Chondrocyte (in vitro differentiated cells): Measurements from ENCODE around the gene KCNJ2. TPM values are rescaled to one million over a fixed set of nuclear protein-coding genes. Genes with fewer than 3 reads are reported as not detected.

Experiments
- DNase-seq: peaks from one replicate; pipeline ENCODE4 v3.0.0; 2021; ENCODE audit warnings: mixed read lengths, low spot score
- H3K27ac Mint-ChIP-seq: one replicate; pipeline ENCODE4 v1.8.0; 2021; ENCODE audit warnings: mild to moderate bottlenecking, moderate library complexity, mixed read lengths; ENCODE audit not compliant: unreplicated experiment
- H3K27me3 Mint-ChIP-seq: 2 replicates; pipeline ENCODE4 v1.8.0; 2021; ENCODE audit warnings: low read depth, mixed read lengths
- H3K36me3 Mint-ChIP-seq: 2 replicates; pipeline ENCODE4 v1.8.0; 2021; ENCODE audit warnings: low read depth, mixed read lengths
- H3K4me1 Mint-ChIP-seq: 2 replicates; pipeline ENCODE4 v1.8.0; 2021; ENCODE audit warnings: low read depth, mild to moderate bottlenecking, mixed read lengths
- H3K4me3 Mint-ChIP-seq: one replicate; pipeline ENCODE4 v1.8.0; 2021; ENCODE audit warnings: mild to moderate bottlenecking, moderate library complexity, mixed read lengths; ENCODE audit not compliant: unreplicated experiment
- H3K9me3 Mint-ChIP-seq: 2 replicates; pipeline ENCODE4 v1.8.0; 2021; ENCODE audit warnings: low read depth, mixed read lengths
- CTCF ChIP-seq: fragments of 200-600 bp; sonication (generic); IDR thresholded peaks from 2 replicates; pipeline ENCODE4 v1.5.0; 2021; ENCODE audit warnings: antibody characterized with exemption, mild to moderate bottlenecking, moderate library complexity
- total RNA-seq: library from RNA; stranded (reverse); gene quantifications from 3 replicates; pipeline ENCODE4 v1.2.1, GENCODE V29; 2021

Gene KCNJ2
- total RNA-seq, 1 donor from 2014 or later = 0.07 TPM

DNA sequence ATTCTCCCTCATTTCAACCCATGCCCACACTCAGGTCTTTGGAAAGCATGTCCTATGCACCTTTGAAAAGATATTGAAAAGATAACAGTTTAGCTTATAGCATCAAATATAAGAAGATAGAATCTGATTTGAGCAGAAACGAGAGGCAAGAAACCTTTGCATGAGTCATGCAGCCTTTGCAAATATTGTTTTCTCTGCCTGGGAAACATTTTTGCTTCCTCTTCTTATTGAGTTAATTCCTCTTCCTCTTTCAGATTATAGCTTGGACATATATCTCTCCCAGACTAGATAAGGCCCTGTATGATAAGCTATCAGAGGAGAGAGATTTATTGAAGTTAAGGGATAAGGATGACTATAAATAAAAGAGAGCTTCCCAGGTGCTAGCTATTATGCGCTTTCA, 46.1 kb upstream of the KCNJ2 start:
- no peak for TF ChIP-seq CTCF
- Mint-ChIP-seq H3K27me3 (no peaks in the 10 kb centered on the region), H3K4me1 (no peaks in the 10 kb centered on the region), H3K36me3 (no peaks in the 10 kb centered on the region), H3K4me3 (no peak overlapping the region), H3K9me3 (peaks cover 2% of the 10 kb centered on the region), H3K27ac (no peak overlapping the region)
- no peak for DNase-seq

DNA sequence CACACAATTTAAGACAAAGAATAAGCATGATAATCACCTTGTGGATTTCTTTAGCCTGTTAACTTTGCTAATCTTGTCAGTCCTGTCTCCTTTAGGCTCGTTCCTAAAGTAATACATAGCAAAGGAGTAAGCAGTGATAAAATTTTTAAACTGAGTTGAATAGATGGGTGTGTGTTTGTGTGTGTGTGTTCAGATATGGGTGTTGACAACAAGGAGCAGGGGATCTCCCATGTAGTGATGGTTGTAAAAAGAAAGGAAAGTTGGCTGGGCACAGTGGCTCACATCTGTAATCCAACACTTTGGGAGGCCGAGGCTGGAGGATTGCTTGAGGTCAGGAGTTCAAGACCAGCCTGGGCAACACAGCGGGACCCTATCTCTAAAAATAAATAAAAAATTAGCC, 44.6 kb upstream of the KCNJ2 start:
- H3K27ac Mint-ChIP-seq = no peak overlapping the region
- no peaks in the 10 kb centered on the region for H3K27me3 Mint-ChIP-seq
- H3K9me3 Mint-ChIP-seq = no peaks in the 10 kb centered on the region
- no peaks in the 10 kb centered on the region for H3K36me3 Mint-ChIP-seq
- H3K4me3 Mint-ChIP-seq = no peak overlapping the region
- H3K4me1 Mint-ChIP-seq = no peaks in the 10 kb centered on the region
- DNase-seq = no peak
- no peak for TF ChIP-seq CTCF

- peaks cover 2% of the 10 kb centered on the region for H3K27me3 Mint-ChIP-seq
- TF ChIP-seq CTCF = no peak
- peaks cover 2% of the 10 kb centered on the region for H3K9me3 Mint-ChIP-seq
- H3K4me1 Mint-ChIP-seq = no peaks in the 10 kb centered on the region
- DNase-seq = no peak
- no peak overlapping the region for H3K4me3 Mint-ChIP-seq
- H3K27ac Mint-ChIP-seq = no peak overlapping the region
- no peaks in the 10 kb centered on the region for H3K36me3 Mint-ChIP-seq
These were observed 42.0 kb upstream of the KCNJ2 start for GRCh38 chr17:70127221-70127873.

GRCh38 chr17:70128727-70129238, 40.5 kb upstream of the KCNJ2 start:
- no peak overlapping the region for H3K27ac Mint-ChIP-seq
- H3K4me1 Mint-ChIP-seq = no peaks in the 10 kb centered on the region
- no peak for TF ChIP-seq CTCF
- no peaks in the 10 kb centered on the region for H3K36me3 Mint-ChIP-seq
- peaks cover 2% of the 10 kb centered on the region for H3K27me3 Mint-ChIP-seq
- peaks cover 2% of the 10 kb centered on the region for H3K9me3 Mint-ChIP-seq
- no peak overlapping the region for H3K4me3 Mint-ChIP-seq
- DNase-seq = no peak

GRCh38 chr17:70130289-70130688, 39.0 kb upstream of the KCNJ2 start:
- no peak for DNase-seq
- no peaks in the 10 kb centered on the region for H3K4me1 Mint-ChIP-seq
- no peaks in the 10 kb centered on the region for H3K36me3 Mint-ChIP-seq
- peaks cover 2% of the 10 kb centered on the region for H3K9me3 Mint-ChIP-seq
- no peak for TF ChIP-seq CTCF
- H3K27me3 Mint-ChIP-seq = peaks cover 2% of the 10 kb centered on the region
- H3K27ac Mint-ChIP-seq = no peak overlapping the region
- H3K4me3 Mint-ChIP-seq = no peak overlapping the region
